OCI-LY1 (cell line): ENCODE data around the gene ITGB8.

Experiments
- H2AFZ ChIP-seq: fragments of 200-600 bp; sonication (generic), shearing (Covaris generic); 2 replicates; pipeline ENCODE4 v1.6.0; 2014; ENCODE audit warnings: antibody characterized with exemption, mild to moderate bottlenecking, low read length
- H3F3A ChIP-seq: fragments of 200-600 bp; sonication (generic), shearing (Covaris generic); 2 replicates; pipeline ENCODE4 v1.6.0; 2014; ENCODE audit warnings: mild to moderate bottlenecking, antibody characterized with exemption, low read length, moderate library complexity; ENCODE audit not compliant: insufficient read depth
- H3K27ac ChIP-seq: fragments of 200-600 bp; sonication (generic); 2 replicates; pipeline ENCODE4 v1.5.1; 2014; ENCODE audit warnings: low read length, mixed run types, mild to moderate bottlenecking, low read depth; ENCODE audit not compliant: poor library complexity, severe bottlenecking
- H3K27me3 ChIP-seq: fragments of 200-600 bp; sonication (generic); 2 replicates; pipeline ENCODE4 v1.6.0; 2014; ENCODE audit warnings: antibody characterized with exemption, mild to moderate bottlenecking, low read length, moderate library complexity; ENCODE audit not compliant: insufficient read depth
- H3K36me3 ChIP-seq: fragments of 200-600 bp; sonication (generic); 2 replicates; pipeline ENCODE4 v1.6.1; 2014; ENCODE audit warnings: mild to moderate bottlenecking, antibody characterized with exemption, low read length, moderate library complexity, mixed read lengths; ENCODE audit not compliant: insufficient read depth
- H3K4me1 ChIP-seq: fragments of 200-600 bp; sonication (generic); 2 replicates; pipeline ENCODE4 v1.5.1; 2014; ENCODE audit warnings: mild to moderate bottlenecking, low read length, moderate library complexity; ENCODE audit not compliant: insufficient read depth, severe bottlenecking
- H3K4me2 ChIP-seq: fragments of 200-600 bp; sonication (generic), shearing (Covaris generic); 2 replicates; pipeline ENCODE4 v1.6.1; 2014; ENCODE audit warnings: low read length
- H3K4me3 ChIP-seq: fragments of 200-600 bp; sonication (generic); 2 replicates; pipeline ENCODE4 v1.5.1; 2014; ENCODE audit warnings: low read length, low read depth, mild to moderate bottlenecking, mixed read lengths; ENCODE audit not compliant: poor library complexity, severe bottlenecking
- H3K79me2 ChIP-seq: fragments of 200-600 bp; shearing (Covaris generic); 2 replicates; pipeline ENCODE4 v1.6.1; 2016; ENCODE audit warnings: mixed run types, low read length, mixed read lengths; ENCODE audit not compliant: insufficient read depth
- H3K9ac ChIP-seq: fragments of 200-600 bp; sonication (generic), shearing (Covaris generic); 2 replicates; pipeline ENCODE4 v1.6.1; 2014; ENCODE audit warnings: mild to moderate bottlenecking, low read length, mixed read lengths
- H3K9me2 ChIP-seq: fragments of 200-600 bp; sonication (generic), shearing (Covaris generic); 2 replicates; pipeline ENCODE4 v1.6.1; 2014; ENCODE audit warnings: low read depth, mild to moderate bottlenecking, low read length, mixed read lengths
- H3K9me3 ChIP-seq: fragments of 200-600 bp; shearing (Covaris generic); 2 replicates; pipeline ENCODE4 v1.6.1; 2014; ENCODE audit warnings: low read length, mixed read lengths
- H4K20me1 ChIP-seq: fragments of 200-600 bp; sonication (generic), shearing (Covaris generic); 2 replicates; pipeline ENCODE4 v1.6.0; 2016; ENCODE audit warnings: mild to moderate bottlenecking, low read length; ENCODE audit not compliant: insufficient read depth
- CTCF ChIP-seq: fragments of 200-600 bp; sonication (generic), shearing (Covaris generic); IDR thresholded peaks from 2 replicates; pipeline ENCODE4 v1.5.1; 2017; ENCODE audit warnings: mild to moderate bottlenecking, antibody characterized with exemption, low read length, moderate library complexity, mixed read lengths
- EZH2 ChIP-seq: fragments of 200-600 bp; sonication (generic), shearing (Covaris generic); IDR thresholded peaks from 2 replicates; pipeline ENCODE4 v1.8.0; 2017; ENCODE audit warnings: borderline replicate concordance, mixed run types, mild to moderate bottlenecking, antibody characterized with exemption, low read length, moderate library complexity, mixed read lengths

Gene ITGB8

GRCh38 chr7:20346577-20346976 is 15.9 kb downstream of the ITGB8 start:
- Histone ChIP-seq H2AFZ (no peak overlapping the region), H3K9ac (no peak overlapping the region), H4K20me1 (no peaks in the 10 kb centered on the region), H3K27ac (no peak overlapping the region), H3K79me2 (no peaks in the 10 kb centered on the region), H3K9me2 (no peaks in the 10 kb centered on the region), H3K4me1 (peaks cover 18% of the 10 kb centered on the region), H3K4me2 (no peak overlapping the region), H3K36me3 (peaks cover 9% of the 10 kb centered on the region), H3F3A (no peaks in the 10 kb centered on the region), H3K9me3 (no peaks in the 10 kb centered on the region), H3K27me3 (no peaks in the 10 kb centered on the region), H3K4me3 (no peak overlapping the region)
- TF ChIP-seq CTCF (no peak), EZH2 (no peak)

- H4K20me1 ChIP-seq, result no peaks in the 10 kb centered on the region
- H3K36me3 ChIP-seq, result peaks cover 9% of the 10 kb centered on the region
- no peak overlapping the region for H3K4me3 ChIP-seq
- no peaks in the 10 kb centered on the region for H3K9me3 ChIP-seq
- peaks cover 18% of the 10 kb centered on the region for H3K4me1 ChIP-seq
- no peak overlapping the region for H3K4me2 ChIP-seq
- TF ChIP-seq EZH2 (no peak), CTCF (no peak)
- H3K27ac ChIP-seq, result no peak overlapping the region
- no peaks in the 10 kb centered on the region for H3K9me2 ChIP-seq
- no peaks in the 10 kb centered on the region for H3K79me2 ChIP-seq
- H3K9ac ChIP-seq, result no peak overlapping the region
- H2AFZ ChIP-seq, result no peak overlapping the region
- H3F3A ChIP-seq, result no peaks in the 10 kb centered on the region
- H3K27me3 ChIP-seq, result no peaks in the 10 kb centered on the region
These were observed 17.0 kb downstream of the ITGB8 start for GRCh38 chr7:20347680-20348079.

GRCh38 chr7:20348125-20348807 is 17.6 kb downstream of the ITGB8 start:
- Histone ChIP-seq H3K9ac (no peak overlapping the region), H3K27ac (no peak overlapping the region), H3K4me2 (no peak overlapping the region), H3K9me3 (no peaks in the 10 kb centered on the region), H4K20me1 (no peaks in the 10 kb centered on the region), H3K9me2 (no peaks in the 10 kb centered on the region), H3K4me3 (no peak overlapping the region), H3K79me2 (no peaks in the 10 kb centered on the region), H2AFZ (no peak overlapping the region), H3F3A (no peaks in the 10 kb centered on the region), H3K36me3 (peaks cover 9% of the 10 kb centered on the region), H3K4me1 (peaks cover 15% of the 10 kb centered on the region), H3K27me3 (no peaks in the 10 kb centered on the region)
- no peak for TF ChIP-seq EZH2
- TF ChIP-seq CTCF, result no peak
